ENCODE measurements around the gene LDLRAD1.

LDLRAD1 gene

GRCh38 chr1:54012863-54013262, 5.1 kb downstream of the LDLRAD1 start:
- Mint-ChIP-seq H3K4me1 (peaks cover 11% of the 10 kb centered on the region), H3K9me3 (no peaks in the 10 kb centered on the region), H3K36me3 (ENCODE audit: low read depth) (no peaks in the 10 kb centered on the region), H3K27me3 (ENCODE audit: low read depth, poor library complexity) (peaks cover 27% of the 10 kb centered on the region), H3K4me3 (no peak overlapping the region), H3K27ac (no peak overlapping the region)
- TF ChIP-seq CTCF (IDR thresholded peaks at IDR 0.05): no peak
- DNase-seq: no peak

- H3K36me3 Mint-ChIP-seq (ENCODE audit: low read depth): no peaks in the 10 kb centered on the region
- no peaks in the 10 kb centered on the region for H3K9me3 Mint-ChIP-seq
- H3K27me3 Mint-ChIP-seq (ENCODE audit: low read depth, poor library complexity): peaks cover 30% of the 10 kb centered on the region
- H3K4me3 Mint-ChIP-seq: no peak overlapping the region
- peak overlapping the region; percentile 79 for H3K27ac Mint-ChIP-seq
- TF ChIP-seq CTCF (IDR thresholded peaks at IDR 0.05): no peak
- peaks cover 14% of the 10 kb centered on the region for H3K4me1 Mint-ChIP-seq
- DNase-seq: no peak
These were observed 6.0 kb downstream of the LDLRAD1 start for GRCh38 chr1:54012008-54012325.

- peaks cover 30% of the 10 kb centered on the region for H3K27me3 Mint-ChIP-seq (ENCODE audit: low read depth, poor library complexity)
- H3K4me3 Mint-ChIP-seq: no peak overlapping the region
- peaks cover 19% of the 10 kb centered on the region for H3K4me1 Mint-ChIP-seq
- peak overlapping the region; percentile 79 for H3K27ac Mint-ChIP-seq
- no peak for TF ChIP-seq CTCF (IDR thresholded peaks at IDR 0.05)
- no peaks in the 10 kb centered on the region for H3K36me3 Mint-ChIP-seq (ENCODE audit: low read depth)
- H3K9me3 Mint-ChIP-seq: peaks cover under 1% of the 10 kb centered on the region
- no peak for DNase-seq
These were observed 6.5 kb downstream of the LDLRAD1 start for GRCh38 chr1:54011316-54012007.

GRCh38 chr1:54010415-54011117, 7.4 kb downstream of the LDLRAD1 start:
- no peak for DNase-seq
- H3K27ac Mint-ChIP-seq: peak overlapping the region; percentile 67
- peaks cover 6% of the 10 kb centered on the region for H3K9me3 Mint-ChIP-seq
- H3K27me3 Mint-ChIP-seq (ENCODE audit: low read depth, poor library complexity): peaks cover 27% of the 10 kb centered on the region
- no peaks in the 10 kb centered on the region for H3K36me3 Mint-ChIP-seq (ENCODE audit: low read depth)
- no peak for TF ChIP-seq CTCF (IDR thresholded peaks at IDR 0.05)
- no peak overlapping the region for H3K4me3 Mint-ChIP-seq
- H3K4me1 Mint-ChIP-seq: peaks cover 23% of the 10 kb centered on the region

- peaks cover 23% of the 10 kb centered on the region for H3K4me1 Mint-ChIP-seq
- no peak overlapping the region for H3K4me3 Mint-ChIP-seq
- H3K27ac Mint-ChIP-seq: no peak overlapping the region
- no peak for DNase-seq
- H3K27me3 Mint-ChIP-seq (ENCODE audit: low read depth, poor library complexity): peaks cover 27% of the 10 kb centered on the region
- H3K36me3 Mint-ChIP-seq (ENCODE audit: low read depth): no peaks in the 10 kb centered on the region
- no peak for TF ChIP-seq CTCF (IDR thresholded peaks at IDR 0.05)
- peaks cover 10% of the 10 kb centered on the region for H3K9me3 Mint-ChIP-seq
These were observed 8.6 kb downstream of the LDLRAD1 start for GRCh38 chr1:54009406-54009805.

- Mint-ChIP-seq H3K36me3 (ENCODE audit: low read depth) (no peaks in the 10 kb centered on the region), H3K4me3 (no peak overlapping the region), H3K9me3 (peaks cover 10% of the 10 kb centered on the region), H3K27me3 (ENCODE audit: low read depth, poor library complexity) (peaks cover 27% of the 10 kb centered on the region), H3K27ac (no peak overlapping the region), H3K4me1 (peaks cover 22% of the 10 kb centered on the region)
- no peak for TF ChIP-seq CTCF (IDR thresholded peaks at IDR 0.05)
- DNase-seq: no peak
These were observed 9.1 kb downstream of the LDLRAD1 start for GRCh38 chr1:54008876-54009275.

Data from nephron progenitor cell (in vitro differentiated cells).